IPS DF 4.7 (cell line): ENCODE data around the gene EEF2K.
A peak's percentile ranks its signal among the peaks of the same experiment; 100 is the strongest.

Source experiments
- DNase-seq: peaks from one replicate; pipeline ENCODE4 v3.0.0-alpha.2; 2013; ENCODE audit warnings: low spot score; ENCODE audit errors: extremely low read depth

The EEF2K gene

GRCh38 chr16:22240023-22240710 is 34.1 kb downstream of the EEF2K start:
- no peak for DNase-seq

GRCh38 chr16:22250522-22250921 is 44.4 kb downstream of the EEF2K start:
- no peak for DNase-seq

- peak; percentile 3 for DNase-seq
Observed at GRCh38 chr16:22252317-22252716, 46.2 kb downstream of the EEF2K start.

- no peak for DNase-seq
Observed at GRCh38 chr16:22253272-22253671, 47.2 kb downstream of the EEF2K start.

- DNase-seq = no peak
Observed at GRCh38 chr16:22255335-22255734, 49.3 kb downstream of the EEF2K start.

- DNase-seq = no peak
Observed at GRCh38 chr16:22257440-22257839, 51.4 kb downstream of the EEF2K start.

GRCh38 chr16:22260490-22260889 is 54.4 kb downstream of the EEF2K start:
- DNase-seq = no peak

GRCh38 chr16:22262460-22262859 is 56.4 kb downstream of the EEF2K start:
- no peak for DNase-seq

- DNase-seq = no peak
Observed at GRCh38 chr16:22264786-22265185, 58.7 kb downstream of the EEF2K start.

GRCh38 chr16:22265351-22265750 is 59.3 kb downstream of the EEF2K start:
- no peak for DNase-seq

- no peak for DNase-seq
Observed at GRCh38 chr16:22266546-22266945, 60.5 kb downstream of the EEF2K start.

- DNase-seq = no peak
Observed at GRCh38 chr16:22267764-22268163, 61.7 kb downstream of the EEF2K start.

GRCh38 chr16:22270525-22270924 is 64.4 kb downstream of the EEF2K start:
- no peak for DNase-seq

- DNase-seq = no peak
Observed at GRCh38 chr16:22272870-22273650, 67.0 kb downstream of the EEF2K start.

GRCh38 chr16:22274916-22275315 is 68.8 kb downstream of the EEF2K start:
- no peak for DNase-seq

- no peak for DNase-seq
Observed at GRCh38 chr16:22278441-22279230, 72.6 kb downstream of the EEF2K start.

GRCh38 chr16:22282254-22282892 is 76.3 kb downstream of the EEF2K start:
- DNase-seq = no peak

- no peak for DNase-seq
Observed at GRCh38 chr16:22284637-22285036, 78.6 kb downstream of the EEF2K start.

- no peak for DNase-seq
Observed at GRCh38 chr16:22285080-22285479, 79.0 kb downstream of the EEF2K start.

GRCh38 chr16:22291020-22291419 is 84.9 kb downstream of the EEF2K start:
- DNase-seq = no peak

- no peak for DNase-seq
Observed at GRCh38 chr16:22291860-22292318, 85.8 kb downstream of the EEF2K start.

GRCh38 chr16:22292320-22292719 is 86.2 kb downstream of the EEF2K start:
- DNase-seq = no peak
